GM12875 (cell line): ENCODE measurements around the gene LILRA1.

Experiments
- H3K4me3 ChIP-seq: one replicate; pipeline ENCODE4 v1.5.1; 2011; ENCODE audit warnings: low read depth, low read length, control low read depth
- CTCF ChIP-seq: IDR thresholded peaks from 2 replicates; pipeline ENCODE4 v1.5.1; 2011; ENCODE audit warnings: low read depth, mild to moderate bottlenecking, control low read depth, inconsistent platforms, low read length, moderate library complexity, borderline replicate concordance; ENCODE audit not compliant: insufficient read depth

Gene LILRA1

GRCh38 chr19:54648129-54648528 lies 54.7 kb downstream of the LILRA1 start:
- H3K4me3 ChIP-seq: no peak overlapping the region
- TF ChIP-seq CTCF: no peak

- no peak overlapping the region for H3K4me3 ChIP-seq
- no peak for TF ChIP-seq CTCF
Observed at GRCh38 chr19:54650108-54650655, 56.8 kb downstream of the LILRA1 start.
